Stimulated activated CD8-positive, alpha-beta memory T cell treated with anti-CD3 and anti-CD28 coated beads, Interleukin-4, amount 100 ng/mL, for 1 hour (primary cell): ENCODE data around the gene MASP1.
"Not testable (repeated sequence)": the region's sequence is repeated elsewhere in the genome, so short reads cannot be mapped to it uniquely, and the experiment has no call there.

Source experiments
- DNase-seq, 2 donors: peaks; one replicate each; pipeline ENCODE4 v3.0.0-alpha.2; 2020; ENCODE audit warnings: low read depth in 2 of 2, low spot score in 1 of 2

Gene MASP1

DNA sequence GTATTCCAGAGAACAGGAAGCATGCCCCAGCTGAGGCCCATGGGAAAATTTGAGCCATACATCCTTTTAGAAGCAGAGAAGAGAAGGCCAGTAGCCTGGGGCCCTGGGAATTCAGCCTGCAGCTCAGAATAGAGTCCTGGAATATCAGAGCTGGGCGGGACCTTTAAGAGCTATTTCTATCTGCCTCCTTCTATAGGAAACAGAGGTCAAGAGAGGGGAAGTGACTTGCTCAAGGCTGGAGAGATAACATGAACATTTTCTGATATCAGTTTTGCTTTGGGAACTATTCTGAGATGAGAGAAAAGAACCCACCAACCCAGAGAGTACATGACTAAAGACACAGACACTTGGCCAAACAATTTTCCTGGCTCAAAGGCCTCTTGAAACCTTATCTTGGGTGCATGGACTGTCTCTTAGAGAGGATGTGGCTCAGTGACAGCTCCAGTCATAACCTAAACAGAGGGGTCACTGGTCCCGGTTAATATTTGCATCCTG lies 26.0 kb downstream of the MASP1 start:
- no peak for DNase-seq

DNA sequence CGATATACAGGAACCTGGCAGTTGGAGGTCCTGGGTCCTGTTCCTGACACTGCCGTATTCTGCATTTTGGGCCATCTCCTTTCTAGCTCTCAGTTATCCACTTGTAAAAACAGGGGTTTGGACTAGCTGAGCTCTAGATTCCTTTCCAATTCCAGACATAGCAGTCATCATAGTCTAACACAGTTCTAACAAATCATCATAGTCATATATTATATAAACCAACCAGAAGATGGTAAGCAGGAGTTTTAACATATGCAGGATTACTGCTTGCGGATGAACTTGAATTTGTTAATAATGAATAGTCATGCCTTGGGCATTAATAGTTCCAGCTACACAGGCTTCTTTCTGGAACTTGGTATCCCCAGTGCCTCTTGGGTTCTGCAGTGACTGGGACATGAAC lies 26.6 kb downstream of the MASP1 start:
- no peak for DNase-seq

DNA sequence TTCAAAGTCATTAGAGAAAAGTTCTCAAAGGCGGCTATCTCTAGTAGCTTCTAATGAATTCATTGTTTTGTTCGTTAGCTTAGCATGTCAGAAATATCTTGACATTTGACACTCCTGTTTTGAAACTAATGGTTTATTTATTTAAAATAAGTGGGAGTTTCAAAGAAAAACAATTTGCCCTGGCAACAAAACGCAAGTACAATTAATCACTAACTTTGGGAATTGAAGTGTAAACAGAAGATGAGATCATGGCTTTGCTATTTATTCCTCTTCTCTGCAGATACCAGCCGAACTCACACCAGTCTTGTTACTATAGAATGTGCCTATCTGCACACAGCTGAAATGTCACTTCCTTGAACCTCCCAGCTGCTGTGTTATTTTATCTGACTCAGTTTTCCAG lies 27.5 kb downstream of the MASP1 start:
- no peak for DNase-seq

DNA sequence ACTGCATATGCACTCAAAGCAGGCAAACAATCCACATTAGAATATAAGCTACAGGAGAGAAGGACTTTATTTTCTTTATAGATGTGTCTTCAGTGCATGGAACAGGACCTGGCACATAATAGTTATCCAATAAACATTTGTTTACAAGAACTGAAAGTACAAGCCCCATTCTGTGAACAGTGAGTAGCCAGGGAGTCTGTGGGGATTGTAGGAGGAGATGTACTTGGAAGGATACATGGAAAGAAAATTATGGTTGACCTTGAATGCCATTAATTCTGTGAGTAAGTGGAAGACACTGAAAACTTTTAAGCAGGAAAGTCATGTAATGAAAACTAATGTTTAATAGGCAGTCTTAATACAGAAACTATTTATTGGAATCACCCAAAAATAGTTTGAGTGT lies 28.3 kb downstream of the MASP1 start:
- DNase-seq, result no peak

DNA sequence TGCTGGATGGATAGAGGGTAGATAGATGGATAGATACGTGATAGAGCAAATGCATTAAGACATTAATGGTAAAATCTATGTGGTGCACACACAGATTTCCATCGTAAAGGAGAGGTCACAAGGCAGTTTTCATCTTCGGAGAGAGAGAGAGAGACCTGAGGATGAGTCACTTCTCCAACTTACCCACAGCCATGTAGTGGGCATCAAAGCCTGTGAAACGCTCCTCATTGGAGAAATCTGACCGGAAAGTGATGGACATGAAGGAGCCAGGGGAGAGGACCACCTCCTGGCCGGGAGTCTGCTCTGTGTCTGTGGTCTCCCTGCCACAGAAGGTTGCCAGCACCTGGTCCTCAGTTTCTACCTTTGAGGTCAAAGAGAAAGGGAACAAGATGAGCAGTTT lies 29.2 kb downstream of the MASP1 start:
- DNase-seq, result no peak

DNA sequence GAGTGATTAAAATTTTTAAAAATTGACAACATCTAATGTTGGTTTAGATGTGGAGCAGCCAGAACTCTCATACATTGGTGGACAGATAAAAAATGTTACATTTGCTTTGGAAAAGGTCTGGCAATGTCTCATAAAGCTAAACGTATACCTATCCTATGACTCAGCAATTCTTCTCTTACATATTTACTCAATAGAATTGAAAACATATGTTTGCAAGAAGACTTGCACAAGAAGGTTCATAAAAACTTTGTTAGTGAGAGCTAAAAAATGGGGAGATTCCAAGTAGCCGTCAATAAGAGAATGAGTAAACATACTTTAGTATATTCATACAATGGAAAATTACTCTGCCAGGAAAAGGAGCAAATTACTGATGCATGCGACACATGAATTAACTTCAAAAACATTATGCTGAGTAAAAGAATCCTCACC lies 30.0 kb downstream of the MASP1 start:
- DNase-seq, result no peak

DNA sequence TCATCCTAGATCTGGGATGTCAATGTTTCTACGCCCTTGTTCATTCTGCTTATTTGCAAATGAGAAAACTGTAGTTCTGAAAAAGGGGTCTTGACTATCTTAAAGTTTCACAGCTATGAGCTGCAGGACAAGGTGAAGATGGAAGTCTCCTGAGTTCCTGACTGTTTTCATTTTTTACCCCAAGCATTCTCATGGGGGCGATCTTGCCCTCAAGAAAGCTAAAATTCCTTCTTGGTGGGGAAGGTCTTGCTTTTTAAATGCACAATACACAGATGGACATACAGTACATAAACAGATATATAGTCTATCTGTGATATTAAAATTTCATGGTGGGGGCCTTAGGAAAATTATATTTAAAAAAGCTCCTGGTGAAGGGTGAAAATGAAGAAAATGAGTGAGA lies 32.4 kb downstream of the MASP1 start:
- no peak for DNase-seq

DNA sequence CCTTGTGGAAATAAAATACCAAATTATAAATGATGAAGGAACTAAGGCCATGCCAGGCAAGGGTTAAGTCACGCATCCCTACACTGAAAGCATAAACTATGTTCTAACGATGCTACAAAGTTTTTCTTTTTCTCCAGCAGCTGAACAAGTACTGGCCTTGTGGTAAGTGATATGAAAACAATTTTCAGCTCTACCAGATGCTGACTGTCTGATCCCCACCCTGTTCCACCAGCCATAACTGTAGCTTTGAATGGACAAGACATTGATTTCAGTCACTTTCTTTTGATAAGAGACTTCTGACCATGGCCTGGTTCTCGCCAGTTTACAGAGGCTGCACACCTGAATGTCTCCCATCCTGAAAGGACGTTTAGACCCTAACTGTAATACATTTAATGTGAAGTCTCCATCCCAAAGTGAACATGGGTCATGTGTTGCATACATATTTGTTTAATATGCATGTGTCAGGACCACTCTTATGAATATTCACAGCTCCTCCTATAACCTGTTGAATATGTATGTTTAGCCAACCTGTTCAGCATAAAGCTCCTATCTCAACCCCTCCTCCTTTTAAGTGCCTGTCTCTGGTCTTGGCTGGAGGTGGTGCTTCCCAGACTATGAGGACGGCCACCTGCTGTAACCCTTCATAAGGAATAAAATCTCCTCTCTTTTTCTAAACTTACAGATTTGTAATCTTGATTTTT lies 33.4 kb downstream of the MASP1 start:
- DNase-seq, result no peak

DNA sequence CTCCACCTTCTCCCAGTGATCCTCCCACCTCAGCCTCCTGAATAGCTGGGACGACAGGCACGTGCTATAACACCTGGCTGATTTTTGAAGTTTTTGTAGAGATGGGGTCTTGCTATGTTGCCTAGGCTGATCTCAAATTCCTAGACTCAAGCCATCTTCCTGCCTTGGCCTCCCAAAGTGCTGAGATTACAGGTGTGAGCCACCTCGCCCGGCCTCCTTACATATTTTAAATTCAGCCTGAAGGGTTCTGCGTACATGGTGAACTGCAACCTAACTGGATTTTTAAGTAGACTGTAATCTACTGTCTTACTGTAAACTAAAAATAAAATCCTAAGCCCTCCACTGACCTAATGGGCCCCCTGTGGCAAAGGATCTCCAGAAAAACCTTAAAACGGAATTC lies 34.1 kb downstream of the MASP1 start:
- no peak for DNase-seq

DNA sequence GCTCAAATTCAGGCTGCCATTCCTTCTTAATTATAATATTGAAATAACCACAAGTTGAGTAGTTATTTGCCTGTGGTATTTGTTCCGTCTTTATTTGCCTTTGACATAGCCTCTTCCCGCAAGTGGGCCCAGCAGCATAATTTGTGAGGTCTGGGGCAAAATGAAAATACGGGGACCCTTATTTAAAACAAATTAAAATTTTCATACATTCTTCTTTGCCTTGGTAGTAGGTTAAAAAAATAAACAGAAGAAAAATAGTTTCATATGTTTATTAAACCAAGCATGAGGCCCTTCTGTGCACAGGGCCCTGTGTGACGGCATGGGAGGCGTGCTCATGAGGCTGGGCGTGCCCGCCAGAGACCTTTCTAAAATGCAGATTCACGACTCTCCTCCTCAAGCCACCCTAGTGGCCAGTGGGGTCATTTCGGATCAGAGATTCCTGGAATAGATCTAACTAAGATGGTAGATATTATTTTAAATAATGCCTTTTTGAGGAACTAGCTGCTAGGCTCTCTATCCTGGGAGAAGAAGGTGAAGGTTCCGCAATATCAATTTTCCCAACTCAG lies 35.4 kb downstream of the MASP1 start:
- no peak for DNase-seq

DNA sequence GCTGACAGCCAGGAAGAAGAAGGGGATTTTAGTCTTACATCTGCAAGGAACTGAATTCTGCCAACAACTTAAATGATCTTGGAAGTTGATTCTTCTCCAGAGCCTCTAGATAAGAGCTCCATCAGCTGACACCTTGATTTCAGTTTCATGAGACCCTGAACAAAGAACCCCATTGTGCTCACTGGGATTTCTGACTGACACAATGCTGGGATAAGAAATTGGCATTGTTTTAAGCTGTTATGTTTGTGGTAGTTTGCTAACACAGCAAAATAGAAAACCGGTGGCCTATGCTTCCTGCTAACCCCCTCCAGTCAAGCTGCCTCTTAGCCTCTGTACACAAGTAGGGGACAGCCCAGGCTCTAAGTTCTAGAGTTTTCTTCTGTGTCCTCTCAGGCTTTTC lies 36.2 kb downstream of the MASP1 start:
- DNase-seq, result no peak

DNA sequence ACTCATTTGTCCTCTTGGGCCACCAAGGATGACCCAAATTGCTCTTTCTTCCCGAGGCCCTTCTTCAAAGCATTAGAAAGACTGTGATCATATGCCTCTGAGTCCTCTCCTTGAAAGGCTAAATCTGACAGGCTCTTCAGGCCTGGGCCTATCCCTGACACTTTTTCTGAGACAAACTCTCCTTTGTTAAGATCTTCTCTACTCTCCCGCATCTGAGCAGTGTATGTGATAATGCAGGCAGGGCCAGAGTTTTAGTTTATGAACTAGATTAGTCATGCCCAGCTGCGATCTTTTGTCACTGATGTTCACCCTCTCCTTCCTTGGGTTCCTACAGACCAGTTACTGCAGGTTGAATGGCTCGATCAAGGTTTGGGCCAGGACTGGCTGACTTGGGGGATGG lies 39.2 kb downstream of the MASP1 start:
- no peak for DNase-seq

DNA sequence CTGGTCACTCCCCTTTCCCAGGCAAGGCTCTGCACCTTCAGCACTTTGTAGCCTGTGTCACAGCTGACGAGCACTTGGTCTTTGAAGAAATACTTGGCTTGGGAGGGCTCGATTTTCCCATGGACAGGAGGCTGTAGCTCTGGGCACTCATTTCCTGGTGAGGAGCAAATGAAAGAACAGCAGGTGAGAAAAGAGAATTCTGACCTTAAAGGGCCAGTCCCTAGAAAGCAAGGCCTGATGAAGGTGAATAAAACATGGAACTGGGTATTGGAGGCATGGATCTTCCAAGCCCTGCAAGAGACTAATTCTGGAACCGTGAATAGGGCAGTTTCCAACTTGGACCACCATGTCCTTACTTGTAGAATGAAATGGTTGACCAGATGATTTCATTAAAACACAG lies 39.9 kb downstream of the MASP1 start:
- DNase-seq, result no peak

DNA sequence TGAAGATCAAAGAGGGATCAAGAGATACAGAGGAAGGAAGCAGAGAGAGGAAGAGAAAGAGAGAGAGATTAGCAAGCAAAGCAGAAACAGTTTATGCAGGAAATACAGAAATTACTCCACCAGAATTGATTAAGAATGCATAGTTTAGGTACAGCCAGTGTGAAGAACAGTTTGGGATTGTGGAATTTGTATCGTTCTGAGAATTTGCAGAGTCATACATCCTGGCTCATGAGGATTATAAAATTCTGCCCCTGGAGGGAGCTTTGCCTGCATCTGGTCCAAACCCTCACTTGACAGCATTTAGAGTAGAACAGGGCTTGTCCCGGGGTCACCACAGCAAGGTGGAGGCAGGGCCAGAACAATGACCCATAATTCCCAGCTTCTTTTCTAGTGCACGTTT lies 44.1 kb downstream of the MASP1 start:
- no peak for DNase-seq

DNA sequence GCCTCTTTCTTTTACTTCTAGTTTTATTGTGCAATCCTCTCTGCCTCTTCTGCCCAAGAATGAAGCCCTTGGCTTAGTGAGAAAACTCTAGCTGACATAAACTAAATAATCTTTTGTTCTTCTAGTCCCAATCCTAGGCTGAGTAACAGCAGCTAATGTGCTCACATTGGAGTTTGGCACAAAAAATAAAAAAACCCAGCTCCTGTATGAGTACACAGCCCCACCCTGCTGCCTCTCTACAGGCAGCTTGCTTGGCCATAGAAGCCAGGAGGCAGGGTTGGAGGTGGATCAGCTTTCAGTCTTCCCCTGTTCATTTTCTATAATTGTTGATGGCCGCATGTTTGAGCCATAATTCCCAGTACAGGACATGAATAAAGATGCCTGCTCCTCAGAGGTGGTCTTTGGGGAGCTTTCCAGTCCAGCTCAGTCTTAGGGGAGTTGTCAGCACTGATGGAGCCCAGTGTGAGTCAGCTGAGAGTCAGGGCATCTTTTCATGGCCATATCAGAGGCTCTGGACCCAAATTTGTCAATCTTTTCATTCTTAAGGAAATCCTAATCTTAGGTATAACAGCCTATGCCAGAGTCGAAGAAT lies 47.5 kb downstream of the MASP1 start:
- DNase-seq, result no peak

DNA sequence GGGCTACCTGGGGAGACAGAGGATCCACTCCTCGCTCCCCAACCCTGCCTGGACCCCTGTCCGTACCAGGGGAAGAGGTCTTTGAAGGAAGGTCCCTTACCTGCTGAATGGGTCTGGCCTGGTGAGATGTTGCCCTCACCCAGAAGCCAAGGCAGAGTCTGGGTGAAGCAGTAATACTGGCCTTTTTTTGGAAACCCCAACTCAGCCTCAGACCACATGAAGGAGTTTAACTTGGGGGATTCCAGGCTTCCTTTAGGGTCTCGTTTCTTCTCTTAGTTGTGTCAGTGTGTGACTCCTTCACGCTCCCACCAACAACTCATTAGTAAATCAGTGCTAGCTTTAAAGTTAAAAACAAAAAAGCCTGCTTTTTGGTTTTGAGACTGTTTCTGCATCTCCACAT lies 48.6 kb downstream of the MASP1 start:
- DNase-seq, result no peak

DNA sequence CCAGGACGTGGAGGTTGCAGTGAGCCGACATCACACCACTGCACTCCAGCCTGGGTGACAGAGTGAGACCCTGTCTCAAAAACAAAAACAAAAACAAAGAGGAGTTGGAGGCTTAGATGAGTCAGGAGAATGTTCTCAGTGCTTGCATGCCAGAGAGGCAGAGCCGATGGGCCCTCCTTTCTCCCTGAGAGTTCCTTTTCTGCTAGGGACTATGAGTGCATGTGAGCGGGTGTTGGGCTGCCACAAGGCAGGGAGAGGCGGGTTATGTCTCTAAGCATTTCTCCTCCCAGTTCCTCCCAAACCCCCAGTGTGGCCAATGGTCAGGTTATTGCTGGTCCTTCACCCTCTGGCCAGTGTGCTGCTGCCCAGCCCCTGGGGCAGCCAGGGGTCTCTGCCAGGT lies 49.1 kb downstream of the MASP1 start:
- no peak for DNase-seq

DNA sequence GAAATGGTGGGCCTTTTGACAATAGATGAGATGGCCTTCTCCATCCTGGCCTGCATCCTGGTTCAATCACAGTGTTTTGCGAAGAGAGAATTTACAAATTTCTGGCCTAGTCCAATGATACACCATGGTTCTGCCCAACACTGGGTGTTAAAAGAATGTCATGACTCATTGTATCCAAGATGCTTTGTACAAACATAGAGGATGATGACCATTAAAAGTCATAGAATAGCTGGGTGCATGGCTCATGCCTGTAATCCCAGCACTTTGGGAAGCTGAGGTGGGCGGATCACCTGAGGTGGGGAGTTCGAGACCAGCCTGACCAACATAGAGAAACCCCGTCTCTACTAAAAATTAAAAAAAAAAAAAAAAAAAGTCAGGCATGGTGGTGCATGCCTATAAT lies 52.7 kb downstream of the MASP1 start:
- DNase-seq, result not testable (repeated sequence)

DNA sequence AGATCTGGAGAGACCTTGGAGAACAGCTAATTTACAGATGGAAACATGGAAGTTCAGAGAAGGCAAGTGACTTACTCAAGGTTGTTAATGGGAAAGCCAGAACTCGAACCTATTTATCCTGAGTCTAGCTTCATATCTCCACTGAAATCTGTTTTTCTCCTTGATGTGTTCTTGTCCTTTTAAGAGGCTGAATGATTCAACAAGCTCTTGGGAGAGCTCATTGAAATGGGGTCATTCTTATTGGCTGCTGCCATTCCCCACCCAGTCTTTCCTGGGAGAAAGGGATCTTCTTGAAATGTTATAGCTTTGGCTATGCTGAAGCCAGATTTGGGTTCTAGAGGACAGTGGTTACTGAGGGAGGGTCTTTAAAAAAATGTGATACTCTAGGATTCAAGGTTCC lies 53.3 kb downstream of the MASP1 start:
- no peak for DNase-seq

DNA sequence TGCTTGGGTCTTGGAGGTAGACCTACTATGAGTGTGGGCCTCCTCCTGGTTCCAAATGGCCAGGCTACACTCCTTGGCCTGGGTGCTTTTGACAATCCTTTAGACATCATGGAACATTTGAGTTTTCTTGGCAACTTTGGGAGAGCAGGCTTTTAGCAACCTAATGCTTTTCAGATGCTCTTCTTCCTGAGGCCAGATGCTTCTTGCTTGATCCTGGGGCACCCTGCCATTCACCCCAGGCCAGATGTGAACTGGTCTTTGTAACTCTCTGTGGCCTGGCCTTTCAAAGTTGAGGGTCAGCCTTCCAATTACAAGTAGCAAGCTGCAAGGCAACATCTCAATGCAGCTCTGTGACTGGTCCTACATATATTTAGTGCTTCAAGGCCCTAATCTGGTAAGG lies 53.8 kb downstream of the MASP1 start:
- no peak for DNase-seq

DNA sequence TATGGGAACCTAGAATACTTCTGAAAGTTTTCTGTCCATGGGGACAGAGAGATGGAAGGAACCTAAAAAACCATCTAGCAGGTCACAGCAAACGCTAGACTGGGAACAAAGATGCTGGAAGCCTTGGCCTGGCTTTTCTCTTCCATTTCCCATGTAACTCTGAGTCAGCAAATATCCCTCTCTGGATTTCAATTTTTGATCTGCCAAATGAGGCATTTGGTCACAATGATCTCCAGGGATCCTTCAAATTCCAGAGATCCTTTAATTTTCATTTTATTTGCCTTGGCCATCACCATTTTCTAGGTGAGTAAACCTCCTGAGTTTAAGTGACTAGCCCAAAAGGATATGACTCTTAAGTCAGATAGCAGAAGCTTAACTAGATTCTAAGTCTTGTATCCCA lies 54.6 kb downstream of the MASP1 start:
- DNase-seq, result no peak

DNA sequence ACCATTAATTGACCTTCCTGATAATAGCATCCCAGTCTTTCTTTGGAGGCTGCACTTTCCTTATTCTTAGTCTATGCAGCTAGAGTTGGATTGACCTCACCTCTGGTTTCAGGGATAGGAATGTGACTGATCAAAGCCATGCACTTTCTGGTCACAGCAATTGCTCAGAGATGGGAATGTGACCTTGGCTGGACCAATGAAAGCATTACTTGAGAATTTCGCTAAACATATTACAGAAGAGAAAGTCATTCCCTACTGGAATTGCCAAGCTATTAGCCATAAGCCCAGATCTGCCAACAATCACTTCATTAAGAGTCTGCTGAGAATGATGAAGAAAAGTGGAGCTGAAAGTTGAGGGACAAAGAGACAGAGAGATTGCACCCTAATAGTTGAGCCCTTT lies 61.5 kb downstream of the MASP1 start:
- DNase-seq, result no peak

DNA sequence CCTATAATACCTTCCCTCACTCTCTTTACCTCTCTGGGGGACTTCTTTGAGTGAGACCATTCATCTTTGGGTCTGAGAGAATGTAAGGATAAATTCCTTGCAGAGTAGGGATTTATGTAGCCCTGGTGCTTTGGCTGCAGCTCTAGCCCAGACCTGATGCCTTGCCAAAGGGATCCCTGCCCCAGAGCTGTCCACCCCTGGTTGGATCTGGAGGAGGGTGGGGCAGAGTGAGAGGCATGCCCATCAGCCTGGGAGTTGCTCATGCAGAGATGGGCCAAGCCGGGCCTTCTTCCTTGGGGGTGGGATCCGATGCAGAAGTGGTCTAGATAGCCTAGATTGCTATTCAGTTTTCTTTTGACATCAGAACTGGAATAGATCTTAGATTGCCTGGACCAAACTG lies 62.8 kb downstream of the MASP1 start:
- no peak for DNase-seq
